Mucosa of descending colon (tissue), 3 donors: ENCODE results near the gene ITGA11. TPM values are rescaled to one million over a fixed set of nuclear protein-coding genes. Genes with fewer than 3 reads are reported as not detected.

Experiments used
- ATAC-seq: fragments of 200-7000 bp; cut with Tn5 transposase; one replicate; pipeline ENCODE4 v1.9.1; 2020; ENCODE audit warnings: mild to moderate bottlenecking, moderate library complexity
- DNase-seq, 3 donors: peaks; one replicate each; pipeline ENCODE4 v3.0.0-alpha.2; 2020
- H3K36me3 ChIP-seq: fragments of 200-600 bp; one replicate; pipeline ENCODE4 v1.8.0; 2021; ENCODE audit warnings: low read depth, mild to moderate bottlenecking
- H3K4me1 ChIP-seq: fragments of 200-600 bp; one replicate; pipeline ENCODE4 v1.8.0; 2021; ENCODE audit warnings: low read depth, mild to moderate bottlenecking
- H3K4me3 ChIP-seq: fragments of 200-600 bp; one replicate; pipeline ENCODE4 v1.8.0; 2021; ENCODE audit warnings: mild to moderate bottlenecking
- H3K9me3 ChIP-seq: fragments of 200-600 bp; one replicate; pipeline ENCODE4 v1.8.0; 2021; ENCODE audit warnings: mild to moderate bottlenecking
- CTCF ChIP-seq: fragments of 200-600 bp; IDR thresholded peaks from one replicate; pipeline ENCODE4 v1.8.0; 2022; ENCODE audit warnings: antibody characterized with exemption, mild to moderate bottlenecking
- intact Hi-C, 2 donors: fragments of 100-400 bp; cut with DNase I in 1 of 2; cut with micrococcal nuclease in 1 of 2; formaldehyde crosslinking; loops; one replicate each; pipeline versions ENCODE4 v1.11.0 to v1.11.1; 2022; cut with DNase I, micrococcal nuclease
- total RNA-seq, 3 donors: library from RNA; stranded (reverse); fragmentation: NEBNext Ultra II Directional in 2 of 3; extraction: Animal tissue kit (Norgen Biotek cat#: 25700) in 2 of 3; gene quantifications; one replicate each; pipeline versions ENCODE4 v1.2.1 to v1.2.4, GENCODE V29; 2021 to 2023
- donor health status: DM: no; HTN: no; CAD: no; lungs with moderate emphysema.
- donor health status: DM: no; HTN: no; CAD: no.
- donor health status: DM: no; HTN: yes; CAD: no.

Gene ITGA11
- total RNA-seq, 3 donors from 2014 or later = 1.8 to 2.4 (median 2.1) TPM

GRCh38 chr15:68375191-68375631, 56.8 kb downstream of the ITGA11 start:
- Histone ChIP-seq H3K9me3 (no peaks in the 10 kb centered on the region), H3K36me3 (no peaks in the 10 kb centered on the region), H3K4me3 (no peak overlapping the region), H3K4me1 (no peaks in the 10 kb centered on the region)
- intact Hi-C loops = no loop called here
- ATAC-seq = no peak
- TF ChIP-seq CTCF = no peak
- DNase-seq = no peak

GRCh38 chr15:68374168-68374745, 57.7 kb downstream of the ITGA11 start:
- no peak for TF ChIP-seq CTCF
- intact Hi-C loops = no loop called here
- no peaks in the 10 kb centered on the region for H3K9me3 ChIP-seq

GRCh38 chr15:68373028-68373427, 58.9 kb downstream of the ITGA11 start:
- no peak for DNase-seq
- ATAC-seq = no peak
- intact Hi-C loops = no loop called here
- Histone ChIP-seq H3K36me3 (no peaks in the 10 kb centered on the region), H3K4me3 (no peak overlapping the region), H3K4me1 (no peaks in the 10 kb centered on the region), H3K9me3 (no peaks in the 10 kb centered on the region)
- TF ChIP-seq CTCF = no peak

More at GRCh38 chr15:68374168-68374745, 57.7 kb downstream of the ITGA11 start:
- no peaks in the 10 kb centered on the region for H3K4me1 ChIP-seq
- H3K36me3 ChIP-seq = no peaks in the 10 kb centered on the region
- ATAC-seq = no peak
- DNase-seq = no peak
- no peak overlapping the region for H3K4me3 ChIP-seq

- Histone ChIP-seq H3K9me3 (no peaks in the 10 kb centered on the region), H3K36me3 (no peaks in the 10 kb centered on the region), H3K4me1 (no peaks in the 10 kb centered on the region), H3K4me3 (no peak overlapping the region)
- no peak for TF ChIP-seq CTCF
- intact Hi-C loops = no loop called here
- ATAC-seq (peak; percentile 35), DNase-seq (no peak)
Observed at GRCh38 chr15:68372291-68372811, 59.6 kb downstream of the ITGA11 start.

DNA sequence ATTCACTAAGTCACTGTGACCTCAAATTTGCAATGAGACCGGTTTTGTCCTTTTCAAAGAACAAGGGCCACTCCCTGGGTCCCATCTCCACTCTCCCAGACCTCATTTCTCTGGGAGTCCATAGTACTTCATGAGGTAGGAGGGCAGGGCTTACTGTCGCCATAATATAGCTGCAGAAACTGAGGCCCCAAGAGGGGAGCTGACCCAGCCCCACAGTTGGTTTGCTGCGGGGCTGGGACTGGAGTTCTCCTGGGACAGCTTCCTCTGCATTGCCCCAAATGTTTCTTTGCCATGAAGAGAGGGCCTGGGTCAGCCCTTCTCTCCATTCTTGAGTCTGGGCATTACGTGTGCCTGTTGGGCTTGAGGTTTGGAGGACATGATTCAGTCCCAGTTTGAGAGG, 60.1 kb downstream of the ITGA11 start:
- H3K4me3 ChIP-seq = no peak overlapping the region
- no peaks in the 10 kb centered on the region for H3K4me1 ChIP-seq
- no peak for ATAC-seq
- H3K36me3 ChIP-seq = no peaks in the 10 kb centered on the region
- no peak for TF ChIP-seq CTCF
- DNase-seq = no peak
- intact Hi-C loops = no loop called here
- H3K9me3 ChIP-seq = no peaks in the 10 kb centered on the region
